ENCODE data around the gene ZNF484.

GRCh38 chr9:92894711-92895362, 17.0 kb upstream of the ZNF484 start:
- TF ChIP-seq CTCF (IDR thresholded peaks at IDR 0.05; ENCODE audit: extremely low read depth in 1 of 2, insufficient read depth in 1 of 2, low read depth in 1 of 2, low read length in 2 of 2): no peak
- TF ChIP-seq POLR2A (IDR thresholded peaks at IDR 0.05; ENCODE audit: low read depth, low read length): no peak
- no peak for TF ChIP-seq POLR2AphosphoS5 (IDR thresholded peaks at IDR 0.05; ENCODE audit: insufficient read depth, low read depth, low read length)
- TF ChIP-seq MYC (IDR thresholded peaks at IDR 0.05; ENCODE audit: low read depth, low read length): no peak
- no peak for TF ChIP-seq EZH2 (IDR thresholded peaks at IDR 0.05; ENCODE audit: borderline replicate concordance, low read depth, low read length, severe bottlenecking)
